GM19397 (cell line): Measurements from ENCODE around the gene CYP26C1.

ENCODE experiments used
- ATAC-seq: cut with Tn5 transposase; IDR thresholded peaks from one replicate; pipeline ENCODE4 v1.9.1; 2021; ENCODE audit warnings: mild to moderate bottlenecking, moderate library complexity; ENCODE audit not compliant: unreplicated experiment

Gene CYP26C1

DNA sequence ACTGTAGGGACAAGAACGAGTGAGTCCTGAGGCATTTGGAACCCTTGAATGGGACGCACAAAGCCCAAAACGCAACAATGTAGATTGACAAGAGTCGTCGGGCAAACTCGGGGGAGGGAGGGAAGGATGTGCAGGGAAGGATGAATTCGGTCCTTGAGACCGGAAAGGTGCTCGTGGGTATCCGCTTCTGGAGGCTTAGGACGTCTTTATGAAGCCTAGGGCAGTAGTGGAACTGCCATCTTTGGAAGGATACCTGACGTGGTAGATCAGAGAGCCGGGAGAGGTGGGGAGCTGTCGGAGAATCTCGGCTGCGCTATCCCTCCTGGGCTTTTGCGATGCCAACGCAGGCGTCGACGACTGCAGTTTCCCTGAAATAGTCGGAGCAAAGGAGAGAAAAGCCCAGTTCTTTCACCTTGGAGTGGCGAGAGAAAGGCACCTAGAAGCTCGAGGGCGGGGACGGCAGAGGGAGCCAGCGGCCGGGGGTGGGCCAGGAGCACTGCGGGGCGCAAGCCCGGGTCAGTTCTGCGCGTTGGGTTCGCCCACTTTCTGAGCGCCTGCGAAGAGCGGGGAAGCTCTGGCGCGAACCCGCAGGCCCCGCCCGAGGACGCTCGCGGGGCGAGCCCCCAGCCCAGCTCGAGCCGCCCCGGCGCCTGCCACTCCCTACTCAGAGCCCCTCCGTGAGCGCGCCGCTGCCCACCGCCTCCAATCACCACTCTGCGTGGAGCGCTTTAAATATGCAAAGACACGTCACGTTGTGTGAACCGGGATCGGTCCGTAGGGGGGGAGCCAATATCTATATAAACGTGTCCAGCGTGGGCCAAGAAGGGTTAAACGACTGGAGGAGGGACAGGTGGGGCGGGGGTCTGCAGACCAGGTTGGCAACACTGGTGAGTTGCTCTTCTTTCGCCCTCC lies at the start of gene CYP26C1:
TSS of gene CYP26C1 (plus strand) at position 824 of the 912 bp plus-strand sequence. CDS start 466 bp downstream, outside the sequence.
- ATAC-seq = no peak

GRCh38 chr10:93015722-93016121 lies 44.9 kb upstream of the CYP26C1 start:
- ATAC-seq = no peak

- ATAC-seq = no peak
Observed at GRCh38 chr10:93023013-93023650, 37.5 kb upstream of the CYP26C1 start.

- no peak for ATAC-seq
Observed at GRCh38 chr10:93026072-93026471, 34.5 kb upstream of the CYP26C1 start.

DNA sequence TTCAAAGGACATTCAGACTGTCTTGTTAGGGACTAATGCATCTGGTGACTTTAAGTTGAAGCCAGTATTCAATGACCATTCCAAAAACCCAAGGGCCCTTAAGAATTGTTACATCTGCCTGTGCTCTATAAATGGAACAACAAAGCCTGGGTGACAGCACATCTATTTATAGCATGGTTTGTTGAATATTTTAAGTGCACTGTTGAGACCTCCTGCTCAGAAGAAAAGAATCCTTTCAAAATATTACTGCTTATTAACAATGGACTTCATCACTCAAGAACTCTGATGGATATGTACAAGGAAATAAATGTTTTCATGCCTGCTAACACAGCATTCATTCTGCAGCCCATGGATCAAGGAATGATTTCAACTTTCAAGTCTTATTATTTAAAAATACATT lies 33.1 kb upstream of the CYP26C1 start:
- ATAC-seq = no peak

- ATAC-seq = no peak
Observed at GRCh38 chr10:93028883-93029282, 31.7 kb upstream of the CYP26C1 start.

GRCh38 chr10:93030409-93030808 lies 30.2 kb upstream of the CYP26C1 start:
- no peak for ATAC-seq

GRCh38 chr10:93032105-93032808 lies 28.3 kb upstream of the CYP26C1 start:
- no peak for ATAC-seq

DNA sequence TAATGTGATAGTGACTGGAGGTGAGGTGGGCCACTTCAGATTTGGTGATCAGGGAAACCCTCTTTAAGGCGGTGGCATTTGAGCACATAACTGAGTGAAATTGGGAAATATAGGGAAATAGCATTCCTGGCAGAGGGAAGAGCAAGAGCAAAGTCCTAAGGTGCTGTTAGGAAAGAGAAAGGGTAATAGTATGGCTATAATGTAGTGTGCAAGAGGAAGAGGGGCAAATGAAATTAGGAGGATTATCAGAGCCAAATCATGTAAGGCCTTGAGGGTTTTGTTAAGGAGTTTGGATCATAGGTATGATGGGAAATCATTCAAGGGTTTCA lies 27.8 kb upstream of the CYP26C1 start:
- ATAC-seq = no peak

DNA sequence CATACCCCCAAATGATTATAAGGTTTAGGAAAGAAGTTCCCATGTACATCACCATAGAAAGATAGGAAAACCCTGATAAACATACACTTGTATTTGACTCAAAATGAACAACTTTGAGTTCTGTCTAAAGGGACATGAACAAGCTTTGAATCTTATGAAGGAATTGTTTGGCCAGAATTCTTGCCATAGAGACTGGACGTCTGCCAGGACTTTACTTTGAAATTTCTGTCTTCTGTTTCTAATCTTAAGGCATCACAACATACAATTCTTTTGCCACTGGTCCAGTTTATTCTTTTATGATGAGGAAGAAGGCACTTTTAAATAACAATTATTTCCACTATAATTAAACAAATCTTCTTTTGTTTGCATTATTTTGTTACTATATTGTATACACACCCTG lies 26.2 kb upstream of the CYP26C1 start:
- no peak for ATAC-seq

- no peak for ATAC-seq
Observed at GRCh38 chr10:93039110-93039509, 21.5 kb upstream of the CYP26C1 start.

- ATAC-seq = no peak
Observed at GRCh38 chr10:93039721-93040120, 20.9 kb upstream of the CYP26C1 start.

DNA sequence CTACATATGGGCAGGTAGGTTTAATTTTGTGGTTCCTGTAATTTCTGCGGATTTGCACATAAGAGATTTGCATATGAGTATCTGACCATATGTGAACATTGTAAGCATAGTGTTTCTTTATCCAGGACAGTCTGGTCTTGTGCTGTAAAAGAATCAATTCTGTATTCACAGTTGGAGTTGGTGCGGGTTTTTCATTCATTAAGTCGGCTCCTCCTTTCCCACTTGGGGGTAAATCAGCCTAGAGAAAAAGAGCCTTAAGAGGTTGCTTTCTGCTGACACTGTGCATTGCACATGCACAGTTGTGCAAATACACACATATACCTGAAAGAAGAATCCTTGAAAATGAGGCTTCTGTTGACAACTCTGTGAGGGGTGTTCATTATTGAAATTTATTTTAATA lies 6.1 kb upstream of the CYP26C1 start:
- ATAC-seq = no peak

DNA sequence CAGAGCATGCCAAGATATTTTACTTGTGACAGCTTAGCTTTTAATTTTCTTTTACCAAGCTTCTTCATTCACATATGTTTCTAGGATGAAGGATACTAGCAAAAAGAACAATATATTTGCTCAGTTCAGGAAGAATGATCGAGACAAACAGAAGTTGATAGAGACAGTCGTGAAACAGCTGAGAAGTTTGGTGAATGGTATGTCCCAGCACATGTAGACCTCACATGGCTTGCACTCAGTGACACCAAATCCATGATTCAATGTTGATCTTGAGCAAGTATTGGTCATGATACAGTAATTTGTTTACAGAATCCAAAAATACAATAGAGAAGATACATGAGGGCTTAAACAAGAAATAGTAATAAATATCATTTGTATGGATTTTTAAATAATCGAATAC lies 2.5 kb upstream of the CYP26C1 start:
- no peak for ATAC-seq

DNA sequence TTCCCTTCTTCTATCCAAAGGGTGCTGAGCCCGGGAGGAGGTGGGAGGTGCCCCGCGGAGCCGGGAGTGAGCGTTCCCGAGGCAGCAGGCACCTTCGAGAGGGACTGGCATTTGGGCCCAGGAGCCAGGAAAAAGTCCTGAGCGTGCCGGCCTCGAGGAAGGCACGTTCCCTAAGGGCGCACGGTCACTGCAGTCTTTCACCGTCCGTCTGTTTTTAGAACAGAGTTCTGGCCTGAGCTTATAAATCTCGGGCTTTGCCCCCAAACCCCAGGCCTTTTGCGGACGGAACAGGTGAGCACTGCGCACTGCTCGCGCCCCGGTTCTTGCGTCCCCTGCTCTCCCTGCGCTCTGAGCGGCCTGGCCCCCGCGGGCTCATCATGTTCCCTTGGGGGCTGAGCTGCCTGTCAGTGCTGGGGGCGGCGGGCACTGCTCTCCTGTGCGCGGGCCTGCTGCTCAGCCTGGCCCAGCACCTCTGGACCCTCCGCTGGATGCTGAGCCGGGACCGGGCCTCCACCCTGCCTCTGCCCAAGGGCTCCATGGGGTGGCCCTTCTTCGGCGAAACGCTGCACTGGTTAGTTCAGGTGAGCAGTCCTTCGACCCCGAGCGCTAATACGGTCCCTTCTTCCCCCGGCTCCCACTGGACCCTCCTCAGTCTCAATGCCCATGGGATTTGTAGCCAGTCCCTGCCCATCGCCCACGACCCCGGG lies 442 bp downstream of the CYP26C1 start:
- ATAC-seq = no peak

GRCh38 chr10:93061594-93062513 lies 1.3 kb downstream of the CYP26C1 start:
- no peak for ATAC-seq

DNA sequence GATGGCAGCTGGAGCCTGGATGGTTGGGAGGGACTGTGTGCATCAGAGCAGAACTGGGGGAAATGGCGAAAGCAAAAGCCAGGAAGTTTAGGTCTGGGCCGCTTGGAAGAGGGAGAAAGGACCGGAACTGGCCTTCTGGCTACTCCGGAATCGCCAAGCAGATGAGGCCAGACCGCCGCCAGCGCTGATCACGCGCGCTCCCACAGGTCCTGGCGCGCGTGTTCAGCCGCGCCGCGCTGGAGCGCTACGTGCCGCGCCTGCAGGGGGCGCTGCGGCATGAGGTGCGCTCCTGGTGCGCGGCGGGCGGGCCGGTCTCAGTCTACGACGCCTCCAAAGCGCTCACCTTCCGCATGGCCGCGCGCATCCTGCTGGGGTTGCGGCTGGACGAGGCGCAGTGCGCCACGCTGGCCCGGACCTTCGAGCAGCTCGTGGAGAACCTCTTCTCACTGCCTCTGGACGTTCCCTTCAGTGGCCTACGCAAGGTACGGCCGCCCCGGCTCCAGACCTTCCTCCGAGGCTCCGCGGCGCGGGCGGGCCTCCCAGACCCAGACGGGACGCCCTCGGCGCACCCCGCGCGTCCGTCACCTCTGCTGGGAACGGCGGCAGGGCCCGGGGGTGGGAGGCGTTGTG lies 2.0 kb downstream of the CYP26C1 start:
- no peak for ATAC-seq

DNA sequence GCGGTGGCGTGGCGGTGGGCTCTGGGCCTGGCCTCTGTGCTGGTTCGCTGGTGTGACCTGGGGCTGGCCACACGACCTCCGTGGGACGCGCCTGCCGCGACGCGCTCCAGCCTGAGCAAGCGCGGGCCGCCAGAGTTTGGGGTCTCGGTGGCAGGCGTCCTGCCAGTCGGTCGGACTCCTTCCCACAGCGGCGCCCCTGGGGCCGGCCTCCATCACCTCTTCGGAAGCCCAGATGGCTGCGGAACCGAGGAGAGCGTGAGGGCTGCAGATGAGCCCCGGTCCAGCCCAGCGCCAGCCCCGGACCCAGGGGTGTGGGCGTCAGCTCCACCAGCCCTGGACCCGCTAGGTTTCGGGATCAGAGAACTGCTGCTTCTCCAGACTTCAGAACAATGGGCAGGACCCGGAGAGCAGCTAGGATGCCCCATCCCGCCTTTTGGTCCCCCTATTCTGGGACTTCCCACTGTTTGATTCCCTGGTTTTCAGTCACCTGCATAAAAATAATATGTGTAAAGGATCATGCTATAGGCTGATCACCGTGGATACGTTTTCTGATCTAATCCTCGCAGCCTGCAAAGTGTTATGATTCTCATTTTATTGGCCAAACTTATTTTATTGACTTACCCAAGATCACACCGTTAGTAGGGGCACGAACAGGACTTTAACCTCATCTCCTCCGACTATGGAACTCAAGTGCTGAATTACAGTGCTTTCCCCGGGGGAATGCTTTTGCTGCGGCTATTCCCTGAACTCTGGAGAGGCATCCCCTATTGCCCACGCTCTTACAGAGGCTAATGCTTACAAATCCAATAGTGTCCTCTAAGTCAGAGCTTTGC lies 2.8 kb downstream of the CYP26C1 start:
- no peak for ATAC-seq
